NB4 (cell line): Measurements from ENCODE around the gene CLPSL1.

Experiments used
- POLR2A ChIP-seq: IDR thresholded peaks from 2 replicates; pipeline ENCODE4 v1.6.1; 2011; ENCODE audit warnings: mild to moderate bottlenecking; ENCODE audit not compliant: insufficient read length; ENCODE audit errors: extremely low read depth
- TF ChIP-seq, protein P1 (sequence below): IDR thresholded peaks from one replicate; pipeline ENCODE4 v1.5.1; 2012; ENCODE audit warnings: low read depth, low read length
- TF ChIP-seq, protein P2 (sequence below): IDR thresholded peaks from 2 replicates; pipeline ENCODE4 v1.6.1; 2011; ENCODE audit warnings: low read depth, low read length

DNA sequence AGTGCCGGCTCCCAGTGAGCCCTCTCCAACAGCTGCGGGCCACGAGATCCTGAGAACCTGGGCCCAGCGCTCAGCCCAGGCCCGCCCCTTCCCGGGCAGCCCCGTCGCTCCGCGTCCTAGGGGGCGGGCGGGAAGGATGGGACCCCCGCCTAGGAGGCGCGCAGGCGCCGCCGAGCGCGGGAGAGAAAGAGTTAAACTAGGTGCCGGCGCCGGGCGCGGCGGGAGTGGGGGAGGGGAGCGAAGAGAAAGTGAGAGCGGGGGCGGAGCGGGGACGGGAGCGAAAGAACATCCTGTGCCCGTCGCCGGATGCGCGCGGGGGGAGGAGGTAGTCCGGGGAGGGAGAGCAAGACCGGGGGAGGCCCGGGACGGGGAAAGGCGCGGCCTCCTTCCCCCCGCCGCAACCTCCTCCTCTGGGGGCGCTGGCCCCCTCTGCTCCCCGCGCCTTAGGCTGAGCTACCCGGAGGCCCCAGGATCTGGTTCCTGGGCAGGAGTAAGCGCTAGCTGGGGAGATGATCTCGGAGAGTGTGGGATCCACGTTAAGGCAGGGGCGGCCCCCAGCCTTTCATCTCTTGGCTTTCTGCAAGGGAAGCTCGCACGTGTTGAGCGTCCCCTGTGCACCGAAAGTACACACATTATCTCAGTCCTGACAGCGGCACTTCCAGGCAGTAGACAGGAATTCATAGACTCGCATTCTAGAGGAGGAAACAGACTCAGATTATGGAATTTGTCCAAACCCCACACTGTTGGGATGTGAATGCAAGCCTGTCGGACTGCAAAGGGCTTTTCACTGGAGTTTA, 48.9 kb upstream of the CLPSL1 start:
- TF ChIP-seq, protein P1, sequence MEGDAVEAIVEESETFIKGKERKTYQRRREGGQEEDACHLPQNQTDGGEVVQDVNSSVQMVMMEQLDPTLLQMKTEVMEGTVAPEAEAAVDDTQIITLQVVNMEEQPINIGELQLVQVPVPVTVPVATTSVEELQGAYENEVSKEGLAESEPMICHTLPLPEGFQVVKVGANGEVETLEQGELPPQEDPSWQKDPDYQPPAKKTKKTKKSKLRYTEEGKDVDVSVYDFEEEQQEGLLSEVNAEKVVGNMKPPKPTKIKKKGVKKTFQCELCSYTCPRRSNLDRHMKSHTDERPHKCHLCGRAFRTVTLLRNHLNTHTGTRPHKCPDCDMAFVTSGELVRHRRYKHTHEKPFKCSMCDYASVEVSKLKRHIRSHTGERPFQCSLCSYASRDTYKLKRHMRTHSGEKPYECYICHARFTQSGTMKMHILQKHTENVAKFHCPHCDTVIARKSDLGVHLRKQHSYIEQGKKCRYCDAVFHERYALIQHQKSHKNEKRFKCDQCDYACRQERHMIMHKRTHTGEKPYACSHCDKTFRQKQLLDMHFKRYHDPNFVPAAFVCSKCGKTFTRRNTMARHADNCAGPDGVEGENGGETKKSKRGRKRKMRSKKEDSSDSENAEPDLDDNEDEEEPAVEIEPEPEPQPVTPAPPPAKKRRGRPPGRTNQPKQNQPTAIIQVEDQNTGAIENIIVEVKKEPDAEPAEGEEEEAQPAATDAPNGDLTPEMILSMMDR: peak; percentile 5
- TF ChIP-seq, protein P2, sequence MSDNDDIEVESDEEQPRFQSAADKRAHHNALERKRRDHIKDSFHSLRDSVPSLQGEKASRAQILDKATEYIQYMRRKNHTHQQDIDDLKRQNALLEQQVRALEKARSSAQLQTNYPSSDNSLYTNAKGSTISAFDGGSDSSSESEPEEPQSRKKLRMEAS: peak; percentile 94
- TF ChIP-seq POLR2A: peak; percentile 45
